Measurements from ENCODE around the gene CDC20B. TPM values are rescaled to one million over a fixed set of nuclear protein-coding genes. Genes with fewer than 3 reads are reported as not detected.

CDC20B gene
- total and polyA plus RNA-seq, 2 experiments from 2014 or later: not detected

GRCh38 chr5:55063899-55064298 lies 109.1 kb downstream of the CDC20B start:
- Histone ChIP-seq H3K4me1 (ENCODE audit: insufficient read depth) (no peaks in the 10 kb centered on the region), H3K36me3 (ENCODE audit: insufficient read depth) (no peaks in the 10 kb centered on the region), H2AFZ (no peak overlapping the region), H3K4me2 (no peak overlapping the region), H4K20me1 (replicated peaks; ENCODE audit: insufficient read depth) (no peaks in the 10 kb centered on the region), H3K27ac (ENCODE audit: low read depth) (no peak overlapping the region), H3K27me3 (ENCODE audit: insufficient read depth) (no peaks in the 10 kb centered on the region), H3K79me2 (replicated peaks; ENCODE audit: insufficient read depth) (no peaks in the 10 kb centered on the region), H3F3A (replicated peaks; ENCODE audit: low read depth) (no peaks in the 10 kb centered on the region), H3K4me3 (no peak overlapping the region), H3K9me2 (ENCODE audit: insufficient read depth) (peaks cover 1% of the 10 kb centered on the region; the same call in 1 of the 2 replicates)
- H3K27me3 Mint-ChIP-seq (ENCODE audit: insufficient read depth, low read depth, poor library complexity): peaks cover 3% of the 10 kb centered on the region
- DNase-seq (ENCODE audit: low spot score) (no peak), ATAC-seq (no peak)
- no peaks in the 10 kb centered on the region for H3K36me3 Mint-ChIP-seq (ENCODE audit: low read depth)
- TF ChIP-seq CREB1 (CRISPR knock-in tag; IDR thresholded peaks at IDR 0.05; ENCODE audit: low read depth): no peak
- no peak overlapping the region for H3K4me3 Mint-ChIP-seq
- no peak overlapping the region for H3K27ac Mint-ChIP-seq
- H3K4me1 Mint-ChIP-seq: no peaks in the 10 kb centered on the region
- peaks cover 17% of the 10 kb centered on the region; the same call in 2 of the 3 replicates for H3K9me3 Mint-ChIP-seq

GRCh38 chr5:55063220-55063863 lies 109.6 kb downstream of the CDC20B start:
- Mint-ChIP-seq H3K27ac (no peak overlapping the region), H3K9me3 (peaks cover 17% of the 10 kb centered on the region; the same call in 2 of the 3 replicates), H3K36me3 (ENCODE audit: low read depth) (no peaks in the 10 kb centered on the region), H3K27me3 (ENCODE audit: insufficient read depth, low read depth, poor library complexity) (peaks cover 3% of the 10 kb centered on the region), H3K4me1 (no peaks in the 10 kb centered on the region), H3K4me3 (no peak overlapping the region)
- Histone ChIP-seq H3K4me1 (ENCODE audit: insufficient read depth) (no peaks in the 10 kb centered on the region), H4K20me1 (replicated peaks; ENCODE audit: insufficient read depth) (no peaks in the 10 kb centered on the region), H3K9me2 (ENCODE audit: insufficient read depth) (no peaks in the 10 kb centered on the region; the same call in 1 of the 2 replicates), H3K27me3 (ENCODE audit: insufficient read depth) (no peaks in the 10 kb centered on the region), H3K27ac (ENCODE audit: low read depth) (no peak overlapping the region), H3F3A (replicated peaks; ENCODE audit: low read depth) (no peaks in the 10 kb centered on the region), H3K79me2 (replicated peaks; ENCODE audit: insufficient read depth) (no peaks in the 10 kb centered on the region), H3K36me3 (ENCODE audit: insufficient read depth) (no peaks in the 10 kb centered on the region), H3K4me3 (no peak overlapping the region), H2AFZ (no peak overlapping the region), H3K4me2 (no peak overlapping the region)
- ATAC-seq: no peak
- no peak for DNase-seq (ENCODE audit: low spot score)
- TF ChIP-seq CREB1 (CRISPR knock-in tag; IDR thresholded peaks at IDR 0.05; ENCODE audit: low read depth) (no peak), EZH2phosphoT487 (IDR thresholded peaks at IDR 0.05; ENCODE audit: unreplicated experiment) (no peak), ETS1 (IDR thresholded peaks at IDR 0.05) (no peak), STAT1 (IDR thresholded peaks at IDR 0.05; ENCODE audit: unreplicated experiment) (no peak), ZNF331 (CRISPR knock-in tag; IDR thresholded peaks at IDR 0.05; ENCODE audit: low read depth) (no peak), JUNB (IDR thresholded peaks at IDR 0.05; ENCODE audit: unreplicated experiment) (no peak), NANOG (IDR thresholded peaks at IDR 0.05; ENCODE audit: borderline replicate concordance) (no peak)
- TF ChIP-seq, protein P1, sequence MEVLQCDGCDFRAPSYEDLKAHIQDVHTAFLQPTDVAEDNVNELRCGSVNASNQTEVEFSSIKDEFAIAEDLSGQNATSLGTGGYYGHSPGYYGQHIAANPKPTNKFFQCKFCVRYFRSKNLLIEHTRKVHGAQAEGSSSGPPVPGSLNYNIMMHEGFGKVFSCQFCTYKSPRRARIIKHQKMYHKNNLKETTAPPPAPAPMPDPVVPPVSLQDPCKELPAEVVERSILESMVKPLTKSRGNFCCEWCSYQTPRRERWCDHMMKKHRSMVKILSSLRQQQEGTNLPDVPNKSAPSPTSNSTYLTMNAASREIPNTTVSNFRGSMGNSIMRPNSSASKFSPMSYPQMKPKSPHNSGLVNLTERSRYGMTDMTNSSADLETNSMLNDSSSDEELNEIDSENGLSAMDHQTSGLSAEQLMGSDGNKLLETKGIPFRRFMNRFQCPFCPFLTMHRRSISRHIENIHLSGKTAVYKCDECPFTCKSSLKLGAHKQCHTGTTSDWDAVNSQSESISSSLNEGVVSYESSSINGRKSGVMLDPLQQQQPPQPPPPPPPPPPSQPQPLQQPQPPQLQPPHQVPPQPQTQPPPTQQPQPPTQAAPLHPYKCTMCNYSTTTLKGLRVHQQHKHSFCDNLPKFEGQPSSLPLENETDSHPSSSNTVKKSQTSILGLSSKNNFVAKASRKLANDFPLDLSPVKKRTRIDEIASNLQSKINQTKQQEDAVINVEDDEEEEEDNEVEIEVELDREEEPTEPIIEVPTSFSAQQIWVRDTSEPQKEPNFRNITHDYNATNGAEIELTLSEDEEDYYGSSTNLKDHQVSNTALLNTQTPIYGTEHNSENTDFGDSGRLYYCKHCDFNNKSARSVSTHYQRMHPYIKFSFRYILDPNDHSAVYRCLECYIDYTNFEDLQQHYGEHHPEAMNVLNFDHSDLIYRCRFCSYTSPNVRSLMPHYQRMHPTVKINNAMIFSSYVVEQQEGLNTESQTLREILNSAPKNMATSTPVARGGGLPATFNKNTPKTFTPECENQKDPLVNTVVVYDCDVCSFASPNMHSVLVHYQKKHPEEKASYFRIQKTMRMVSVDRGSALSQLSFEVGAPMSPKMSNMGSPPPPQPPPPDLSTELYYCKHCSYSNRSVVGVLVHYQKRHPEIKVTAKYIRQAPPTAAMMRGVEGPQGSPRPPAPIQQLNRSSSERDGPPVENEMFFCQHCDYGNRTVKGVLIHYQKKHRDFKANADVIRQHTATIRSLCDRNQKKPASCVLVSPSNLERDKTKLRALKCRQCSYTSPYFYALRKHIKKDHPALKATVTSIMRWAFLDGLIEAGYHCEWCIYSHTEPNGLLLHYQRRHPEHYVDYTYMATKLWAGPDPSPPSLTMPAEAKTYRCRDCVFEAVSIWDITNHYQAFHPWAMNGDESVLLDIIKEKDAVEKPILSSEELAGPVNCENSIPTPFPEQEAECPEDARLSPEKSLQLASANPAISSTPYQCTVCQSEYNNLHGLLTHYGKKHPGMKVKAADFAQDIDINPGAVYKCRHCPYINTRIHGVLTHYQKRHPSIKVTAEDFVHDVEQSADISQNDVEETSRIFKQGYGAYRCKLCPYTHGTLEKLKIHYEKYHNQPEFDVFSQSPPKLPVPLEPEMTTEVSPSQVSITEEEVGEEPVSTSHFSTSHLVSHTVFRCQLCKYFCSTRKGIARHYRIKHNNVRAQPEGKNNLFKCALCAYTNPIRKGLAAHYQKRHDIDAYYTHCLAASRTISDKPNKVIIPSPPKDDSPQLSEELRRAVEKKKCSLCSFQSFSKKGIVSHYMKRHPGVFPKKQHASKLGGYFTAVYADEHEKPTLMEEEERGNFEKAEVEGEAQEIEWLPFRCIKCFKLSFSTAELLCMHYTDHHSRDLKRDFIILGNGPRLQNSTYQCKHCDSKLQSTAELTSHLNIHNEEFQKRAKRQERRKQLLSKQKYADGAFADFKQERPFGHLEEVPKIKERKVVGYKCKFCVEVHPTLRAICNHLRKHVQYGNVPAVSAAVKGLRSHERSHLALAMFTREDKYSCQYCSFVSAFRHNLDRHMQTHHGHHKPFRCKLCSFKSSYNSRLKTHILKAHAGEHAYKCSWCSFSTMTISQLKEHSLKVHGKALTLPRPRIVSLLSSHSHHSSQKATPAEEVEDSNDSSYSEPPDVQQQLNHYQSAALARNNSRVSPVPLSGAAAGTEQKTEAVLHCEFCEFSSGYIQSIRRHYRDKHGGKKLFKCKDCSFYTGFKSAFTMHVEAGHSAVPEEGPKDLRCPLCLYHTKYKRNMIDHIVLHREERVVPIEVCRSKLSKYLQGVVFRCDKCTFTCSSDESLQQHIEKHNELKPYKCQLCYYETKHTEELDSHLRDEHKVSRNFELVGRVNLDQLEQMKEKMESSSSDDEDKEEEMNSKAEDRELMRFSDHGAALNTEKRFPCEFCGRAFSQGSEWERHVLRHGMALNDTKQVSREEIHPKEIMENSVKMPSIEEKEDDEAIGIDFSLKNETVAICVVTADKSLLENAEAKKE (CRISPR knock-in tag; IDR thresholded peaks at IDR 0.05): no peak
- TF ChIP-seq, protein P2, sequence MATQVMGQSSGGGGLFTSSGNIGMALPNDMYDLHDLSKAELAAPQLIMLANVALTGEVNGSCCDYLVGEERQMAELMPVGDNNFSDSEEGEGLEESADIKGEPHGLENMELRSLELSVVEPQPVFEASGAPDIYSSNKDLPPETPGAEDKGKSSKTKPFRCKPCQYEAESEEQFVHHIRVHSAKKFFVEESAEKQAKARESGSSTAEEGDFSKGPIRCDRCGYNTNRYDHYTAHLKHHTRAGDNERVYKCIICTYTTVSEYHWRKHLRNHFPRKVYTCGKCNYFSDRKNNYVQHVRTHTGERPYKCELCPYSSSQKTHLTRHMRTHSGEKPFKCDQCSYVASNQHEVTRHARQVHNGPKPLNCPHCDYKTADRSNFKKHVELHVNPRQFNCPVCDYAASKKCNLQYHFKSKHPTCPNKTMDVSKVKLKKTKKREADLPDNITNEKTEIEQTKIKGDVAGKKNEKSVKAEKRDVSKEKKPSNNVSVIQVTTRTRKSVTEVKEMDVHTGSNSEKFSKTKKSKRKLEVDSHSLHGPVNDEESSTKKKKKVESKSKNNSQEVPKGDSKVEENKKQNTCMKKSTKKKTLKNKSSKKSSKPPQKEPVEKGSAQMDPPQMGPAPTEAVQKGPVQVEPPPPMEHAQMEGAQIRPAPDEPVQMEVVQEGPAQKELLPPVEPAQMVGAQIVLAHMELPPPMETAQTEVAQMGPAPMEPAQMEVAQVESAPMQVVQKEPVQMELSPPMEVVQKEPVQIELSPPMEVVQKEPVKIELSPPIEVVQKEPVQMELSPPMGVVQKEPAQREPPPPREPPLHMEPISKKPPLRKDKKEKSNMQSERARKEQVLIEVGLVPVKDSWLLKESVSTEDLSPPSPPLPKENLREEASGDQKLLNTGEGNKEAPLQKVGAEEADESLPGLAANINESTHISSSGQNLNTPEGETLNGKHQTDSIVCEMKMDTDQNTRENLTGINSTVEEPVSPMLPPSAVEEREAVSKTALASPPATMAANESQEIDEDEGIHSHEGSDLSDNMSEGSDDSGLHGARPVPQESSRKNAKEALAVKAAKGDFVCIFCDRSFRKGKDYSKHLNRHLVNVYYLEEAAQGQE (IDR thresholded peaks at IDR 0.05; ENCODE audit: unreplicated experiment): no peak
